Tibial nerve (tissue), 4 donors: ENCODE results near the gene PLXNB1. TPM values are rescaled to one million over a fixed set of nuclear protein-coding genes. Genes with fewer than 3 reads are reported as not detected.
A peak's percentile ranks its signal among the peaks of the same experiment; 100 is the strongest.

Experiments
- DNase-seq, 2 donors: peaks; one replicate each; pipeline ENCODE4 v3.0.0-alpha.2; 2019; ENCODE audit warnings: low spot score in 2 of 2
- H3K27ac ChIP-seq, 4 donors: fragments of 200-600 bp; sonication (generic) in 3 of 4; one replicate each; pipeline ENCODE4 v1.5.1; 2017 to 2019; ENCODE audit warnings: mild to moderate bottlenecking in 1 of 4
- H3K27me3 ChIP-seq, 2 donors: fragments of 200-600 bp; sonication (generic) in 1 of 2; one replicate each; pipeline versions ENCODE4 v1.5.1 to v1.6.0; 2017 to 2019
- H3K36me3 ChIP-seq, 3 donors: fragments of 200-600 bp; sonication (generic); one replicate each; pipeline ENCODE4 v1.5.1; 2018 to 2019
- H3K4me1 ChIP-seq, 4 donors: fragments of 200-600 bp; sonication (generic) in 3 of 4; one replicate each; pipeline ENCODE4 v1.5.1; 2017 to 2019
- H3K4me3 ChIP-seq, 4 donors: fragments of 200-600 bp; sonication (generic) in 3 of 4; one replicate each; pipeline ENCODE4 v1.5.1; 2017 to 2019; ENCODE audit warnings: mild to moderate bottlenecking in 1 of 4, moderate library complexity in 1 of 4
- H3K9me3 ChIP-seq, 4 donors: fragments of 200-600 bp; sonication (generic) in 3 of 4; one replicate each; pipeline ENCODE4 v1.5.1; 2017 to 2019
- CTCF ChIP-seq, 5 experiments: fragments of 200-600 bp in 3 of 5; fragments of 450-650 bp in 2 of 5; sonication (generic) in 3 of 5; IDR thresholded peaks; one replicate each; pipeline ENCODE4 v1.5.1; 2016 to 2019; ENCODE audit warnings: antibody characterized with exemption in 5 of 5, mild to moderate bottlenecking in 3 of 5, moderate library complexity in 2 of 5
- EP300 ChIP-seq, 2 donors: sonication (generic); formaldehyde crosslinking; IDR thresholded peaks; one replicate each; pipeline ENCODE4 v1.6.1; 2017; ENCODE audit warnings: antibody characterized with exemption in 2 of 2, mild to moderate bottlenecking in 1 of 2
- POLR2A ChIP-seq, 2 donors: fragments of 450-650 bp; IDR thresholded peaks; one replicate each; pipeline ENCODE4 v1.6.1; 2017; ENCODE audit warnings: antibody characterized with exemption in 2 of 2, mild to moderate bottlenecking in 2 of 2, moderate library complexity in 2 of 2
- WGBS, 2 donors: methylation state at CpG; one replicate each; pipeline ENCODE4 v1.1.5; 2018; 5-methylcytosine and 5-hydroxymethylcytosine counted together
- total RNA-seq, 4 donors: library from RNA; depleted of rRNA; stranded (reverse); fragments of >200 nt; gene quantifications; one replicate each; pipeline ENCODE4 v1.1.0, GENCODE V29; 2016

The PLXNB1 gene
- total RNA-seq, result 100 to 1,000 TPM; 216 to 379 (median 339) TPM

DNA sequence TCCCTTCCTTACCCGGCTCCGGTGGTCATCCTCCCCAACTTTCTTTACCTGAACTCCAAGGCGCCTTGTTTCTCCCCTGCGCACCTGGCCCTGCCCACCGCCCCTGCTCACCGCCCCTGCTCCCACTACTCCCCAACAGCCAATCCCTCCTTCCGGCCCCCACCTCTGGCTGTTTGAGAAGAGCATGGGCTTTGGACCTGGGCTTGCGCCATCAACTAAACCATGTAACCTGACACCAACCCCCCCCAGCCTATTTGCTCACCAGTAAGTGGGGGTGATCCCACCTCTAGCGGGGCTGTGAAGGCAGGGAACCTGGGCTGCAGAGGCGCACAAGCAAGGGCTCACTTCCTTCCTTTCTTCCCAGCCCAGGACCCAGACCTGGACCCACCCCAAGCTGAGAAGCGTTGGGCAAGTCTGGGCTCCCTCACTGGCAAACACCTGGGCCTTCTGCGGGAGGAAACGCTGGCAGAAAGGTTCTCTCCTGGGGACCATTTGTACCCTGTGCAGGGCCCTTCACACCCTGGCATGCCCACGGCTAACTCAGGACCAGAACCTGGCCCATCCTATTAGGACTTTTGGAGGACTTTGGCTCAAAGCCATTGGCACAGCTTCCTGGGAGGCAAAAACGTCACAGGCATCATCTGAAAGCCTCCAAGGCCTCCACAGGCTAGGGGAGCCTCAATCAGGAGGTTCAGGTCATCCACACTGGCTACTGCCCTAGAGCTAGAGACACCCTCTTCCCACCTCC, at the start of gene PLXNB1:
Gene PLXNB1, minus strand, starts transcription at position 127 of the 748 bp plus-strand sequence. CDS start 5,475 bp downstream, outside the sequence.
- peaks cover 0 to 86% (median 41%) of the 10 kb centered on the region in 4 donors for H3K4me1 ChIP-seq
- H3K9me3 ChIP-seq, result no peaks in the 10 kb centered on the region
- peaks cover 0 to 17% (median 4%) of the 10 kb centered on the region in 3 donors for H3K36me3 ChIP-seq
- peak within 1 kb of the TSS; percentile 95 to 98 (median 96) for H3K27ac ChIP-seq
- H3K27me3 ChIP-seq, result no peaks in the 10 kb centered on the region
- WGBS, 2 donors, result 20 to 21% methylated on average over 10 to 15 of the region's 15 CpGs
- no peak for TF ChIP-seq CTCF (IDR thresholded peaks at IDR 0.05)
- peak in 1 of 2 donors; percentile 6 for TF ChIP-seq EP300 (IDR thresholded peaks at IDR 0.05)
- TF ChIP-seq POLR2A (IDR thresholded peaks at IDR 0.05), result peak in 1 of 2 donors; percentile 41
- peak within 1 kb of the TSS; percentile 74 to 87 (median 80) for H3K4me3 ChIP-seq
- peak; percentile 61 to 82 for DNase-seq

GRCh38 chr3:48478626-48479555, 49.0 kb upstream of the PLXNB1 start:
- Histone ChIP-seq H3K27me3 (no peaks in the 10 kb centered on the region), H3K9me3 (no peaks in the 10 kb centered on the region), H3K4me3 (no peak overlapping the region), H3K27ac (peak overlapping the region in 1 of 4 donors; percentile 62), H3K4me1 (peaks cover 0 to 4% (median 0%) of the 10 kb centered on the region in 4 donors), H3K36me3 (peaks cover 0 to 32% (median 0%) of the 10 kb centered on the region in 3 donors)
- 82% methylated on average over 19 of the region's 19 CpGs for WGBS, 2 donors
- TF ChIP-seq POLR2A (IDR thresholded peaks at IDR 0.05) (no peak), EP300 (IDR thresholded peaks at IDR 0.05) (no peak), CTCF (IDR thresholded peaks at IDR 0.05) (no peak)
- DNase-seq, result no peak

- H3K27ac ChIP-seq, result peak overlapping the region in 1 of 4 donors; percentile 62
- H3K9me3 ChIP-seq, result no peaks in the 10 kb centered on the region
- no peaks in the 10 kb centered on the region for H3K27me3 ChIP-seq
- WGBS, 2 donors, result 73 to 76% methylated on average over 6 to 8 of the region's 9 CpGs
- no peak overlapping the region for H3K4me3 ChIP-seq
- TF ChIP-seq POLR2A (IDR thresholded peaks at IDR 0.05), result no peak
- TF ChIP-seq EP300 (IDR thresholded peaks at IDR 0.05), result no peak
- TF ChIP-seq CTCF (IDR thresholded peaks at IDR 0.05), result no peak
- peaks cover 0 to 10% (median 0%) of the 10 kb centered on the region in 4 donors for H3K4me1 ChIP-seq
- no peak for DNase-seq
- peaks cover 0 to 32% (median 0%) of the 10 kb centered on the region in 3 donors for H3K36me3 ChIP-seq
These were observed 48.2 kb upstream of the PLXNB1 start for GRCh38 chr3:48477959-48478520.

DNA sequence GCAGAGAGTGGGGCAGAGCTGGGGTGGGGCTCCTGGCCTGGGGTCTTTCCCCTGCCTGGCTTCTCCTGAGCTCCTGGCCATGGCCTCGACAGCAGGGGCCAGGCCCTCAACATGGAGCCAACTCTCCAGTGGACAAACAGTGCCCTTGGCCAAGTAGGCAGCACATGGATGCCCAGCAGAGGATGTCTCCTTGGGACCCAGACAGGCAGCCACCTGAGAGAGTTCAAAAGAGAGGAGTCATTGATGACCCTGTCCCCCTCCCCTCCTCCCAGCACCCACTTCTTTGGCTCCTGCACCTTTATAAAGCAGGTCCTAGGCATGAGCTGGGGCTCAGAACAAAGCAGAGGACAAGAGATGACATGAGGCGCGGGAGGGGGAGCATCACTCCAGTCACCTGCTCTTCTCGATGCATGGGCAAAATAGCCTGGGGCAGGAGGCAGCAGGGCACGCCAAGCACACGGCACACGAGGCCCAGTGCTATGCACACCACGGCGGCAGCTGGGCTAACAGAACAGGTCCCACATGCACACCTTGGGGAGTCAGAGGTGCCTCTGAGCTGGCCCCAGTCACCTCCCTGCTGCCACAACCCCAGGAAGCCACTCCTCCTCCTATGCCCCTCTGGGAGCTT, 46.7 kb upstream of the PLXNB1 start:
- H3K27ac ChIP-seq, result no peak overlapping the region
- peaks cover 0 to 32% (median 0%) of the 10 kb centered on the region in 3 donors for H3K36me3 ChIP-seq
- DNase-seq, result no peak
- H3K9me3 ChIP-seq, result no peaks in the 10 kb centered on the region
- no peak overlapping the region for H3K4me3 ChIP-seq
- peaks cover 0 to 18% (median 7%) of the 10 kb centered on the region in 4 donors for H3K4me1 ChIP-seq
- WGBS, 2 donors, result 85 to 90% methylated on average over 9 of the region's 9 CpGs
- no peaks in the 10 kb centered on the region for H3K27me3 ChIP-seq
- TF ChIP-seq POLR2A (IDR thresholded peaks at IDR 0.05), result no peak
- no peak for TF ChIP-seq EP300 (IDR thresholded peaks at IDR 0.05)
- no peak for TF ChIP-seq CTCF (IDR thresholded peaks at IDR 0.05)
